ENCODE measurements around the gene ZNF654. TPM values are rescaled to one million over a fixed set of nuclear protein-coding genes. Genes with fewer than 3 reads are reported as not detected.
A peak's percentile ranks its signal among the peaks of the same experiment; 100 is the strongest.

ZNF654 gene
- total and polyA plus RNA-seq, 2 of the 13 experiments (the other 11 are each of a cell fraction or from before 2014, with no cell fraction given), result 1.8 to 4.1 TPM

- peak; percentile 48 for TF ChIP-seq ZNF687 (CRISPR knock-in tag; IDR thresholded peaks at IDR 0.05)
- 0 out of 2 replicates have a peak, but pooled peaks have one; percentile 11 for TF ChIP-seq HDAC1 (CRISPR knock-in tag; IDR thresholded peaks at IDR 0.05)
- TF ChIP-seq SPEN (CRISPR knock-in tag; IDR thresholded peaks at IDR 0.05; ENCODE audit: low read depth), result 0 out of 2 replicates have a peak, but pooled peaks have one; percentile 28
- TF ChIP-seq ZNF580 (CRISPR knock-in tag; IDR thresholded peaks at IDR 0.05; ENCODE audit: borderline replicate concordance, low read depth), result 0 out of 2 replicates have a peak, but pooled peaks have one; percentile 33
- 0 out of 2 replicates have a peak, but pooled peaks have one; percentile 34 for TF ChIP-seq ZNF501 (CRISPR knock-in tag; IDR thresholded peaks at IDR 0.05)
- TF ChIP-seq, protein P1, sequence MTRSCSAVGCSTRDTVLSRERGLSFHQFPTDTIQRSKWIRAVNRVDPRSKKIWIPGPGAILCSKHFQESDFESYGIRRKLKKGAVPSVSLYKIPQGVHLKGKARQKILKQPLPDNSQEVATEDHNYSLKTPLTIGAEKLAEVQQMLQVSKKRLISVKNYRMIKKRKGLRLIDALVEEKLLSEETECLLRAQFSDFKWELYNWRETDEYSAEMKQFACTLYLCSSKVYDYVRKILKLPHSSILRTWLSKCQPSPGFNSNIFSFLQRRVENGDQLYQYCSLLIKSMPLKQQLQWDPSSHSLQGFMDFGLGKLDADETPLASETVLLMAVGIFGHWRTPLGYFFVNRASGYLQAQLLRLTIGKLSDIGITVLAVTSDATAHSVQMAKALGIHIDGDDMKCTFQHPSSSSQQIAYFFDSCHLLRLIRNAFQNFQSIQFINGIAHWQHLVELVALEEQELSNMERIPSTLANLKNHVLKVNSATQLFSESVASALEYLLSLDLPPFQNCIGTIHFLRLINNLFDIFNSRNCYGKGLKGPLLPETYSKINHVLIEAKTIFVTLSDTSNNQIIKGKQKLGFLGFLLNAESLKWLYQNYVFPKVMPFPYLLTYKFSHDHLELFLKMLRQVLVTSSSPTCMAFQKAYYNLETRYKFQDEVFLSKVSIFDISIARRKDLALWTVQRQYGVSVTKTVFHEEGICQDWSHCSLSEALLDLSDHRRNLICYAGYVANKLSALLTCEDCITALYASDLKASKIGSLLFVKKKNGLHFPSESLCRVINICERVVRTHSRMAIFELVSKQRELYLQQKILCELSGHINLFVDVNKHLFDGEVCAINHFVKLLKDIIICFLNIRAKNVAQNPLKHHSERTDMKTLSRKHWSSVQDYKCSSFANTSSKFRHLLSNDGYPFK (CRISPR knock-in tag; IDR thresholded peaks at IDR 0.05; ENCODE audit: borderline replicate concordance), result peak; percentile 70; the same call in 1 of the 2 replicates
- TF ChIP-seq KDM5B (CRISPR knock-in tag; IDR thresholded peaks at IDR 0.05; ENCODE audit: borderline replicate concordance), result peak; percentile 26; the same call in 1 of the 2 replicates
- TF ChIP-seq SALL1 (CRISPR knock-in tag; IDR thresholded peaks at IDR 0.05), result peak; percentile 34; the same call in 1 of the 2 replicates
- TF ChIP-seq ZFY (CRISPR knock-in tag; IDR thresholded peaks at IDR 0.05), result peak; percentile 30; the same call in 1 of the 2 replicates
- TF ChIP-seq, protein P2, sequence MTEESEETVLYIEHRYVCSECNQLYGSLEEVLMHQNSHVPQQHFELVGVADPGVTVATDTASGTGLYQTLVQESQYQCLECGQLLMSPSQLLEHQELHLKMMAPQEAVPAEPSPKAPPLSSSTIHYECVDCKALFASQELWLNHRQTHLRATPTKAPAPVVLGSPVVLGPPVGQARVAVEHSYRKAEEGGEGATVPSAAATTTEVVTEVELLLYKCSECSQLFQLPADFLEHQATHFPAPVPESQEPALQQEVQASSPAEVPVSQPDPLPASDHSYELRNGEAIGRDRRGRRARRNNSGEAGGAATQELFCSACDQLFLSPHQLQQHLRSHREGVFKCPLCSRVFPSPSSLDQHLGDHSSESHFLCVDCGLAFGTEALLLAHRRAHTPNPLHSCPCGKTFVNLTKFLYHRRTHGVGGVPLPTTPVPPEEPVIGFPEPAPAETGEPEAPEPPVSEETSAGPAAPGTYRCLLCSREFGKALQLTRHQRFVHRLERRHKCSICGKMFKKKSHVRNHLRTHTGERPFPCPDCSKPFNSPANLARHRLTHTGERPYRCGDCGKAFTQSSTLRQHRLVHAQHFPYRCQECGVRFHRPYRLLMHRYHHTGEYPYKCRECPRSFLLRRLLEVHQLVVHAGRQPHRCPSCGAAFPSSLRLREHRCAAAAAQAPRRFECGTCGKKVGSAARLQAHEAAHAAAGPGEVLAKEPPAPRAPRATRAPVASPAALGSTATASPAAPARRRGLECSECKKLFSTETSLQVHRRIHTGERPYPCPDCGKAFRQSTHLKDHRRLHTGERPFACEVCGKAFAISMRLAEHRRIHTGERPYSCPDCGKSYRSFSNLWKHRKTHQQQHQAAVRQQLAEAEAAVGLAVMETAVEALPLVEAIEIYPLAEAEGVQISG (CRISPR knock-in tag; IDR thresholded peaks at IDR 0.05), result 0 out of 2 replicates have a peak, but pooled peaks have one; percentile 20
These were observed 123.3 kb downstream of the ZNF654 start (continued) for GRCh38 chr3:88182165-88182918.

Data from HepG2 (cell line).